ENCODE data around the gene PPM1F. TPM values are rescaled to one million over a fixed set of nuclear protein-coding genes. Genes with fewer than 3 reads are reported as not detected.

The PPM1F gene
- total RNA-seq, 1 donor from 2014 or later, result 35.6 TPM

DNA sequence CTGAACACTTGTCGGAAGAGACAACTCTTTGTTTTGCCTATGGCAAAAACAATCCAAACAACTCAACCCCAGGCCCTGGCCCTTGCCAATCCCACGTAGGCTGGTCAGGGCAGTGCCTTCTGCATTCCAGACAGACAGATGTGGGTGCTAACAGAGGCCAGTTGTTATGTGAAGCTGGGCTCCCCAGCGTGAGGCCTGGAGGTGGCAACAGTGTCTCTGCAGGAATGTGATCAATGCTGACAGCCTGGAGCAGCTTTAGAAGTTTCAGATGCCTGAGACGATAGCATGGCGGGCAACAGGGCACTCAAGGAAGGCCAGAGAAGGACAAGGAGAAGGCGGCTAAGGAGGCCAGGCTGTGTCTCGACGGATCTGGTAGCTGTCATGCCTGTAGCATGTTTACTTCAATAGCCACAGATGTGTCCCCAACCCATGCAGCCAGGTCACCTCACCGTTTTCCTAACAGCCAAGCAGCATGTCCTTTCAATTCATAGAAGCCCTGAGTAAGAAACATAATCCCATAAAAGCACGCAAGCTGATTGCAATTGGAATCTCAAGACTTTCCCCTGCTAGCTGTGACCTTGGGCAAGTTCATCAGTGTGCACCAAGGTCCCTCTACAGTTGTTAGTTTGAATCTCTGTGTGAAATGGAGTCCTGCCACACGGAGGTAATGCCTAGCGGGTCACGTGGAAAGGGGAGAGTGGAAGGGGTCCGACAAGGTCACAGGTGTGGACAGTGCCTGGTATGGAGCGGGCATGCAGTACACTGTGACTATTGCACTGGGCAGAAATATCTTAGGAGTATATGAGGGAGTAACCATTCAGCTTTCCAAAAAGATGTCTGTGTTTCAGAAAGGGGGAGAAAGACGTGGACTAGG, 14.2 kb upstream of the PPM1F start:
- Histone ChIP-seq H3K4me3 (no peak overlapping the region), H3K27me3 (no peaks in the 10 kb centered on the region), H3K27ac (no peak overlapping the region), H3K36me3 (peaks cover 0 to 86% of the 10 kb centered on the region in 2 donors), H3K4me1 (no peaks in the 10 kb centered on the region), H3K9me3 (no peaks in the 10 kb centered on the region)
- TF ChIP-seq POLR2AphosphoS5 (IDR thresholded peaks at IDR 0.05; ENCODE audit: insufficient read depth in 1 of 2, low read depth in 1 of 2) (no peak), POLR2A (IDR thresholded peaks at IDR 0.05) (no peak)
- TF ChIP-seq, protein P1, sequence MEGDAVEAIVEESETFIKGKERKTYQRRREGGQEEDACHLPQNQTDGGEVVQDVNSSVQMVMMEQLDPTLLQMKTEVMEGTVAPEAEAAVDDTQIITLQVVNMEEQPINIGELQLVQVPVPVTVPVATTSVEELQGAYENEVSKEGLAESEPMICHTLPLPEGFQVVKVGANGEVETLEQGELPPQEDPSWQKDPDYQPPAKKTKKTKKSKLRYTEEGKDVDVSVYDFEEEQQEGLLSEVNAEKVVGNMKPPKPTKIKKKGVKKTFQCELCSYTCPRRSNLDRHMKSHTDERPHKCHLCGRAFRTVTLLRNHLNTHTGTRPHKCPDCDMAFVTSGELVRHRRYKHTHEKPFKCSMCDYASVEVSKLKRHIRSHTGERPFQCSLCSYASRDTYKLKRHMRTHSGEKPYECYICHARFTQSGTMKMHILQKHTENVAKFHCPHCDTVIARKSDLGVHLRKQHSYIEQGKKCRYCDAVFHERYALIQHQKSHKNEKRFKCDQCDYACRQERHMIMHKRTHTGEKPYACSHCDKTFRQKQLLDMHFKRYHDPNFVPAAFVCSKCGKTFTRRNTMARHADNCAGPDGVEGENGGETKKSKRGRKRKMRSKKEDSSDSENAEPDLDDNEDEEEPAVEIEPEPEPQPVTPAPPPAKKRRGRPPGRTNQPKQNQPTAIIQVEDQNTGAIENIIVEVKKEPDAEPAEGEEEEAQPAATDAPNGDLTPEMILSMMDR (IDR thresholded peaks at IDR 0.05), result no peak
- intact Hi-C loops (cut with DNase I), result no loop called here
- no peak for DNase-seq (ENCODE audit: extremely low spot score in 2 of 2)

- TF ChIP-seq POLR2A (IDR thresholded peaks at IDR 0.05) (no peak), POLR2AphosphoS5 (IDR thresholded peaks at IDR 0.05; ENCODE audit: insufficient read depth in 1 of 2, low read depth in 1 of 2) (no peak)
- TF ChIP-seq, protein P1 (IDR thresholded peaks at IDR 0.05), result no peak
- Histone ChIP-seq H3K4me3 (no peak overlapping the region), H3K27me3 (no peaks in the 10 kb centered on the region), H3K9me3 (no peaks in the 10 kb centered on the region), H3K4me1 (no peaks in the 10 kb centered on the region), H3K36me3 (peaks cover 0 to 80% of the 10 kb centered on the region in 2 donors), H3K27ac (no peak overlapping the region)
- intact Hi-C loops (cut with DNase I), result no loop called here
- DNase-seq (ENCODE audit: extremely low spot score in 2 of 2), result no peak
These were observed 13.2 kb upstream of the PPM1F start for GRCh38 chr22:21965762-21966288.

DNA sequence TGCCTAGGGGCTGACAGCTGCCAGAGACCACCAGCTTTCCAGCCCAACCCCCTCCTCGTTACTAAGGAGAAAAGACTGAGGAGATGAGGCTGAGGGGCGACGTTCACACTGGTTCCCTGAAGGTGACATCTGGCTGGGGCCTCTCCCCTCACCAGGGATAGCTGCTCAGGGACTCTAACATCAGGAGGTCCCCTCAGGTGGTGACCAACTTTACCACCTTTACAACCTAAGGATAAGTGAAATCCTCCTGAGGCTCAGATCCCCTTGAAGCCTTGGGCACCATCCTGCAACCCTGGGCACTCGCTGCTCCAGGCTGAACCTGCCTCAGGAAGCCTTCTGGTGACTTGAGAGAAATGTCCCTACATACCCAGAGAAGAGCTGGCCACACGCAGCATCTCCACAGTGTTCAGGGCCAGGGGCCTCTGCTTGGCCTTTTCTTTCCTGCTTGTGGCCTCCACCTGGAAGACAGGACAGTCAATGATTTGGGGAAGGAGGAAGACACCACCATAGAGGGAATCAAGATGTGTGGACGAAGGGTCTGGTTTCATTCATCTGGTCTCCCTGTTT, 12.4 kb upstream of the PPM1F start:
- Histone ChIP-seq H3K9me3 (no peaks in the 10 kb centered on the region), H3K4me1 (no peaks in the 10 kb centered on the region), H3K27ac (no peak overlapping the region), H3K27me3 (no peaks in the 10 kb centered on the region), H3K4me3 (no peak overlapping the region), H3K36me3 (peaks cover 0 to 80% of the 10 kb centered on the region in 2 donors)
- DNase-seq (ENCODE audit: extremely low spot score in 2 of 2), result no peak
- intact Hi-C loops (cut with DNase I), result no loop called here
- TF ChIP-seq POLR2AphosphoS5 (IDR thresholded peaks at IDR 0.05; ENCODE audit: insufficient read depth in 1 of 2, low read depth in 1 of 2) (no peak), POLR2A (IDR thresholded peaks at IDR 0.05) (no peak)
- TF ChIP-seq, protein P1 (IDR thresholded peaks at IDR 0.05), result no peak

- DNase-seq (ENCODE audit: extremely low spot score in 2 of 2), result no peak
- intact Hi-C loops (cut with DNase I), result no loop called here
- no peaks in the 10 kb centered on the region for H3K27me3 ChIP-seq
- H3K27ac ChIP-seq, result no peak overlapping the region
- H3K4me3 ChIP-seq, result no peak overlapping the region
- H3K36me3 ChIP-seq, result peaks cover 0 to 79% of the 10 kb centered on the region in 2 donors
- TF ChIP-seq, protein P1 (IDR thresholded peaks at IDR 0.05), result no peak
- TF ChIP-seq POLR2AphosphoS5 (IDR thresholded peaks at IDR 0.05; ENCODE audit: insufficient read depth in 1 of 2, low read depth in 1 of 2) (no peak), POLR2A (IDR thresholded peaks at IDR 0.05) (no peak)
- H3K9me3 ChIP-seq, result no peaks in the 10 kb centered on the region
- H3K4me1 ChIP-seq, result no peaks in the 10 kb centered on the region
These were observed 11.6 kb upstream of the PPM1F start for GRCh38 chr22:21964234-21964633.
